Activated CD4-positive, alpha-beta memory T cell treated with anti-CD3 and anti-CD28 coated beads, Interleukin-2, amount 10 ng/mL, durations not matched to agents 7 days and 5 days (primary cell): ENCODE data around the gene PMS1. TPM values are rescaled to one million over a fixed set of nuclear protein-coding genes. Genes with fewer than 3 reads are reported as not detected.
A peak's percentile ranks its signal among the peaks of the same experiment; 100 is the strongest.

Experiments
- CTCF ChIA-PET: fragments of 350-600 bp; sonication (Branson Sonifier 250); formaldehyde crosslinking; loops from one replicate; lab custom pipeline; 2021; ENCODE audit warnings: antibody characterized with exemption, inconsistent platforms; lab: Charles Lee
- POLR2A ChIA-PET: fragments of 350-600 bp; sonication (Branson Sonifier 250); formaldehyde crosslinking; loops from one replicate; lab custom pipeline; 2021; ENCODE audit warnings: antibody characterized with exemption; lab: Charles Lee
- DNase-seq: peaks from one replicate; pipeline ENCODE4 v3.0.0-alpha.2; 2020
- H3K27ac Mint-ChIP-seq: one replicate; pipeline ENCODE4 v1.8.0; 2021; ENCODE audit warnings: mild to moderate bottlenecking, mixed read lengths
- H3K27me3 Mint-ChIP-seq: one replicate; pipeline ENCODE4 v1.8.0; 2021; ENCODE audit warnings: mixed read lengths
- H3K36me3 Mint-ChIP-seq: one replicate; pipeline ENCODE4 v1.8.0; 2021; ENCODE audit warnings: low read depth, mixed read lengths
- H3K4me1 Mint-ChIP-seq: one replicate; pipeline ENCODE4 v1.8.0; 2021; ENCODE audit warnings: mixed read lengths
- H3K4me3 Mint-ChIP-seq: one replicate; pipeline ENCODE4 v1.8.0; 2021; ENCODE audit warnings: mild to moderate bottlenecking, mixed read lengths
- H3K9me3 Mint-ChIP-seq: one replicate; pipeline ENCODE4 v1.8.0; 2021; ENCODE audit warnings: mixed read lengths
- total RNA-seq, 2 experiments: library from RNA; stranded (reverse); gene quantifications; one replicate each; pipeline ENCODE4 v1.2.3, GENCODE V29; 2021

Gene PMS1
- total RNA-seq, 2 experiments from 2014 or later = 24.6 to 26.4 TPM

DNA sequence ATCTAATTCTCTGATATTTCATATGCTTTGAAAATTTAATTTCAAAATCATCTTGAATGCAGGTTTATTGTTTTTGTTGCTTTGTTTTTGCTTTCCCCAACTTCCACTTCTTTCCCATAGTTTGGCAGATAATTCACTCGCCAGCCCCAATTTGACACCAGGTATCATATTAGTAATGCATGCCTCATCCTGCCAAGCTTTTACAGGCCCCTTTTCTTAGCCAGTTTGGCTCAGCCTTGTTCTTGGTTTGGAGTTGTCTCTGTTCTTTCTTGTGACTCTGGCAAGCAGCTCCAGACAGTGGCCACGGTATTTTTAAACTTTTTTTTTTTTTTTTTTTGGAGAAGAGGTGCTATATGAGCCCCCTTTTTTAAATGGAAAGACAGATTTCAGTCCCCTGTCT lies 65.3 kb downstream of the PMS1 start:
- DNase-seq = no peak
- ChIA-PET POLR2A (no interaction called here), CTCF (no interaction called here)
- Mint-ChIP-seq H3K9me3 (no peaks in the 10 kb centered on the region), H3K27ac (no peak overlapping the region), H3K4me3 (no peak overlapping the region), H3K36me3 (peaks cover 25% of the 10 kb centered on the region), H3K27me3 (no peaks in the 10 kb centered on the region), H3K4me1 (no peaks in the 10 kb centered on the region)

DNA sequence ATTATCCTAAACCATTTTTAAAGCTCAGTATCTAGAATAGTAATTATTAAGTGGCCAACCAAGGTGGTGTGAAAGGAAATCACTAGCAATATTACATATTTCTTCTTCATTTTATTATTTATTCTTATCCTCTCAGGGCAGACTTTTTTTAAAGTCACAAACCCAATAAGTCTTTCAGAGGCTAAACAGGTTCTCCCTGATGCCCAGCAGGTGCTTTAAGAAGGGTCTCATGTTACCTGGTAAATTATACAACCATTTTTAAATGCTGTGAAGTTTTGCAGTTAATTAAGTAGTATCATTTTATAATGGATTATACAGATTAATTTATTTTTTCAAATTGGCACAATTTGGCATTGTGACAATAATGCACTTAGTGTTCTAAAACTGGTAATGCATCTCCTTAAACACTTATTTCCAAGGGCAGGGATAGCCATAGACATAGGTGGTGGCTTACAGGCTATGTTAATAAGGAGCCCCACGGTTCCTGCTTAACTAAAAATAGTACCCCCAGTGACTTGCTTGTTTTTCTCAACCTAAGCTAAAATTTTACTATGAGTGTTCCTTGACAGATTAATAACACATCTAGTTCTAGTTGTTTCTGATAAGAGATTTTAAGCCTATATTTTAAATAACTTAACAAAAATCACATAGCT lies 67.0 kb downstream of the PMS1 start:
- ChIA-PET POLR2A (no interaction called here), CTCF (interaction anchor here (0.6 kb wide), 1 partner anchor 269 kb away, joined by 3 read pairs; no protein-coding TSS in a partner anchor)
- H3K4me3 Mint-ChIP-seq = no peak overlapping the region
- H3K36me3 Mint-ChIP-seq = peaks cover 30% of the 10 kb centered on the region
- no peak overlapping the region for H3K27ac Mint-ChIP-seq
- no peaks in the 10 kb centered on the region for H3K4me1 Mint-ChIP-seq
- H3K9me3 Mint-ChIP-seq = no peaks in the 10 kb centered on the region
- no peak for DNase-seq
- H3K27me3 Mint-ChIP-seq = no peaks in the 10 kb centered on the region

DNA sequence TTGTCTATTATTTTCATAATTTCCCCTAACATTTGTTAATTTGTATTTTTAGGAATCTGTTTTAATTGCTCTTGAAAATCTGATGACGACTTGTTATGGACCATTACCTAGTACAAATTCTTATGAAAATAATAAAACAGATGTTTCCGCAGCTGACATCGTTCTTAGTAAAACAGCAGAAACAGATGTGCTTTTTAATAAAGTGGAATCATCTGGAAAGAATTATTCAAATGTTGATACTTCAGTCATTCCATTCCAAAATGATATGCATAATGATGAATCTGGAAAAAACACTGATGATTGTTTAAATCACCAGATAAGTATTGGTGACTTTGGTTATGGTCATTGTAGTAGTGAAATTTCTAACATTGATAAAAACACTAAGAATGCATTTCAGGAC lies 69.9 kb downstream of the PMS1 start:
- H3K36me3 Mint-ChIP-seq = peaks cover 20% of the 10 kb centered on the region
- H3K4me1 Mint-ChIP-seq = no peaks in the 10 kb centered on the region
- CTCF ChIA-PET = no interaction called here
- H3K9me3 Mint-ChIP-seq = no peaks in the 10 kb centered on the region
- no peaks in the 10 kb centered on the region for H3K27me3 Mint-ChIP-seq
- POLR2A ChIA-PET = no interaction called here
- H3K27ac Mint-ChIP-seq = no peak overlapping the region
- DNase-seq = no peak
- no peak overlapping the region for H3K4me3 Mint-ChIP-seq

DNA sequence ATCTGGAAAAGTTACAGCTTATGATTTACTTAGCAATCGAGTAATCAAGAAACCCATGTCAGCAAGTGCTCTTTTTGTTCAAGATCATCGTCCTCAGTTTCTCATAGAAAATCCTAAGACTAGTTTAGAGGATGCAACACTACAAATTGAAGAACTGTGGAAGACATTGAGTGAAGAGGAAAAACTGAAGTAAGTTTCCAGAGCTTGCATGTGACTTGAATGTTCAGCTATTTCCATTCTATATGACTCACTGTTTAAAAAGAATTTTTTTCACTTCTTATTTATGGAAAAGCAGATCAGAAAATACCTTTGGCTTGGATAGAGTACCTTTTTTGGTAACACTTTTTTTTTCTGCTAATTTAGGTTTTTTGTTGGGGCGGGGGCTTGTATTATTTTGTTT lies 70.7 kb downstream of the PMS1 start:
- H3K9me3 Mint-ChIP-seq = no peaks in the 10 kb centered on the region
- H3K4me1 Mint-ChIP-seq = no peaks in the 10 kb centered on the region
- H3K4me3 Mint-ChIP-seq = no peak overlapping the region
- peaks cover 17% of the 10 kb centered on the region for H3K36me3 Mint-ChIP-seq
- DNase-seq = no peak
- CTCF ChIA-PET = interaction anchor here (0.8 kb wide), 1 partner anchor 19 kb away, joined by 3 read pairs; no protein-coding TSS in a partner anchor
- POLR2A ChIA-PET = no interaction called here
- no peak overlapping the region for H3K27ac Mint-ChIP-seq
- H3K27me3 Mint-ChIP-seq = no peaks in the 10 kb centered on the region

DNA sequence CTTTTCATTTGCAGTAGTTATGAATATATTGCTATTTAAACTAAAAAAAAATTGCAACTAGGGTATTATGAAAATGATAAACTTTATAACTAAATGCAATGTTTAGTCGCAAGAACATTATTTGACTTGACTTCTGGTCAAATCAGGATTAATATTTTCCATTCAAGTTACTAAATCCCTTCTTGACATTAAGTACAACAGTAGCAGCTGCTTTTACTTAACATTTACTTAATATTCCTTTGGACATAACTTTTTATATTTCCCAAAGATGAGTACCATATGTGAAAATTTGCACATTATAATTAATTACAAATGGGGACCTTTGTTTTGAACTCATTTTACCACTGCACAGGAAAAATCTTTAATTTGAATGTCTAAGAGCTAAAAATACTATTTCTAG lies 74.0 kb downstream of the PMS1 start:
- H3K36me3 Mint-ChIP-seq = peaks cover 30% of the 10 kb centered on the region
- no peaks in the 10 kb centered on the region for H3K27me3 Mint-ChIP-seq
- no peaks in the 10 kb centered on the region for H3K4me1 Mint-ChIP-seq
- H3K4me3 Mint-ChIP-seq = no peak overlapping the region
- no peak overlapping the region for H3K27ac Mint-ChIP-seq
- no peak for DNase-seq
- no peaks in the 10 kb centered on the region for H3K9me3 Mint-ChIP-seq
- POLR2A ChIA-PET = no interaction called here
- CTCF ChIA-PET = no interaction called here

DNA sequence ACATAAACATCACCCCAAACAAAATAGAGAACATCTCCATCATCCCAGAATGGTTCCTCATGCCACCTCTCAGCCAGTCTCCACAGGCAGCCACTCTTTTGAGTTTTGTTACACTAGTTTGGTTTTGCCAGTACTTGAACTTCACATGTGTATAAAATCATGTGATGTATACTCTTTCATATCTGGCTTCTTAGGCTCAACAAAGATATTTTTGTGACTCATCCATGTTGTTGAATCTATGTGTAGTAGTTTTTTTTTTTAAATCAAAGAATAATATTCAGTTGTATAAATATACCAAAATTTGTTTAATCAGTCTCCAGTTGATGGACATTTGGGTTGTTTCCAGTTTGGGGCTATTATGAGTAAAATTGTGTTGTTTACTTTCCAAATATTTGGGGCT lies 75.9 kb downstream of the PMS1 start:
- Mint-ChIP-seq H3K4me3 (no peak overlapping the region), H3K4me1 (no peaks in the 10 kb centered on the region), H3K9me3 (no peaks in the 10 kb centered on the region), H3K27me3 (no peaks in the 10 kb centered on the region), H3K27ac (no peak overlapping the region), H3K36me3 (peaks cover 27% of the 10 kb centered on the region)
- ChIA-PET POLR2A (no interaction called here), CTCF (no interaction called here)
- no peak for DNase-seq

DNA sequence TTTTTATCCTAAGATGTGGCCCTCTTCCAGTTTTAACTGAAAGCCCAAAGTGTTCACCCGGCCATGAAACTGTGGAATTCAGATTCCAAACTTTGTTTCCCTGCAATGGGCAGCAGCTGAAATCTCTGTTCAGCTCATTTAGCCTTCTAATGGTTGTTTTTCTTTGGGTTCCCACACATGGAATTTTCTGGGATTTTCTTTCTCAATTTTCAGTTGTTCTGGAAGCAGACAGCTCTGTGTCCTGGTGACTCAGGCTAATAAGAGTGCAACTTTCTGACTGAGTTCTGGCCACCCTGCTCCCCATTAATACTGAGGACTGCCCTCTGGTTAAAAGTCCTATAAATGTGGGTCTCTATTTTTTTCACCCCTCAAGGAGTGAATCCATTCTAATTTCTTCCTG lies 78.5 kb downstream of the PMS1 start:
- Mint-ChIP-seq H3K4me3 (no peak overlapping the region), H3K36me3 (peaks cover 25% of the 10 kb centered on the region), H3K27me3 (no peaks in the 10 kb centered on the region), H3K27ac (no peak overlapping the region), H3K4me1 (no peaks in the 10 kb centered on the region), H3K9me3 (no peaks in the 10 kb centered on the region)
- ChIA-PET POLR2A (no interaction called here), CTCF (no interaction called here)
- no peak for DNase-seq

DNA sequence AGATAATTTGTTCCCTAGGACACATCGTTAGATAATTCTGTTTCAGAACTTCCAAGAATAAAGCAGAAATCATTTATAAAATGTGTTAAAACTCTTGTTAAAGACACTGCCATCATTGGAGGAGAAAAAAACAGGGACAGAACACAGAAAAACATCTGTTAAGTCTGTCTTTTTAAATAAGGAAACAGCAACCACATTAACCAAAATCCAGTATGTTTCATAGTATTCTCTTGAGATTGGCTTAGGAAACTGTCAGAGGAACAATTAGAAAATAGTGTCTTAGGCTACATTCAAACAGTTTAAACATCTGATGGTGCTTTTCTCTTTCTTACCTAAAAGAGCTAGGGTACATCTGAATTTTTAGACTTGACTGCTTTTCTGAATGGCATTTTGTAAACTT lies 81.6 kb downstream of the PMS1 start:
- POLR2A ChIA-PET = no interaction called here
- CTCF ChIA-PET = interaction anchor here (0.9 kb wide), 1 partner anchor 103 kb away, joined by 3 read pairs; the partner anchor contains the start of gene OSGEPL1

DNA sequence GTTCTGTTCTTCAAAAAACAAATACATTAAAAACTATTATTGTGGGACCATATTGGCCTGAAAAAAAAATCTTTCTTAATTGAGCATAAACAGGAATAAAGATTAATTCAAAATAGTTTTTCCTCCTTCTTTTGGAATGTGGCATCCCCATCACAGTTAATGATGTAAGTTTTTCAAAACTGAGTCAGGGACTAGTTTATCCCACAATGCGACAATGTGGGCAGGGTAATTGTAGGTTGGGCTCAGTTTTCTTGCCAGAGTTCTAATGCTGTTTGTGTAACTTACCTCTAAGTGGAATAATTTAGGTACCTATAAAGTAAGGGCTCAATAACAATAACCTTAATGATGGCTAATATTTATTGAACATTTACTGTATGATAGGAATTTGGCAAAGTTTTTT lies 82.0 kb downstream of the PMS1 start:
- Mint-ChIP-seq H3K4me1 (no peaks in the 10 kb centered on the region), H3K36me3 (peaks cover 34% of the 10 kb centered on the region), H3K27ac (no peak overlapping the region), H3K9me3 (no peaks in the 10 kb centered on the region), H3K4me3 (no peak overlapping the region), H3K27me3 (no peaks in the 10 kb centered on the region)
- ChIA-PET CTCF (interaction anchor here (0.9 to 1.1 kb wide), 2 partner anchors 47 to 104 kb away, joined by 3 read pairs; partner anchors contain the start of gene OSGEPL1), POLR2A (no interaction called here)
- DNase-seq = no peak

More for the DNA sequence above, 81.6 kb downstream of the PMS1 start:
- no peak overlapping the region for H3K4me3 Mint-ChIP-seq
- DNase-seq = no peak
- H3K27ac Mint-ChIP-seq = no peak overlapping the region
- H3K4me1 Mint-ChIP-seq = no peaks in the 10 kb centered on the region
- H3K9me3 Mint-ChIP-seq = no peaks in the 10 kb centered on the region
- no peaks in the 10 kb centered on the region for H3K27me3 Mint-ChIP-seq
- peaks cover 31% of the 10 kb centered on the region for H3K36me3 Mint-ChIP-seq

DNA sequence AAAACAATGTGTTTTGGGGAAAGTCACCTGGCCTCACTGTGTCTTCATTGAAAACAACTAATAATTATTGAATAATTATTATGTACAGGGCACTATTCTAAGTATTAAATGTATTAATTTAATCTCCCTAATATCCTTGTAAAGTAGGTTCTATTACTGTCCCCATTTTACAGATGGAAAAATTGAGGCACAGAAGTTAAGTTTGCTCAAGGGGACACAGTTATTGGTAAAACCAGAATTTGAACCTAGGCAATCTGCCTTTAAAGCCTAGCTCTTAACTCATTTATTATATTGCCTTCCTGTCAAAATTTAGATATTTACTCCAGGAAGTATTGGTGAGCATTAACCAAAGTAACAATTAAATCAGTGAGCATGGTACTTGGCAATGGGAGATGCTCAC lies 84.6 kb downstream of the PMS1 start:
- Mint-ChIP-seq H3K4me3 (no peak overlapping the region), H3K27ac (no peak overlapping the region), H3K4me1 (no peaks in the 10 kb centered on the region), H3K36me3 (peaks cover 32% of the 10 kb centered on the region), H3K9me3 (no peaks in the 10 kb centered on the region), H3K27me3 (no peaks in the 10 kb centered on the region)
- ChIA-PET POLR2A (no interaction called here), CTCF (no interaction called here)
- no peak for DNase-seq

DNA sequence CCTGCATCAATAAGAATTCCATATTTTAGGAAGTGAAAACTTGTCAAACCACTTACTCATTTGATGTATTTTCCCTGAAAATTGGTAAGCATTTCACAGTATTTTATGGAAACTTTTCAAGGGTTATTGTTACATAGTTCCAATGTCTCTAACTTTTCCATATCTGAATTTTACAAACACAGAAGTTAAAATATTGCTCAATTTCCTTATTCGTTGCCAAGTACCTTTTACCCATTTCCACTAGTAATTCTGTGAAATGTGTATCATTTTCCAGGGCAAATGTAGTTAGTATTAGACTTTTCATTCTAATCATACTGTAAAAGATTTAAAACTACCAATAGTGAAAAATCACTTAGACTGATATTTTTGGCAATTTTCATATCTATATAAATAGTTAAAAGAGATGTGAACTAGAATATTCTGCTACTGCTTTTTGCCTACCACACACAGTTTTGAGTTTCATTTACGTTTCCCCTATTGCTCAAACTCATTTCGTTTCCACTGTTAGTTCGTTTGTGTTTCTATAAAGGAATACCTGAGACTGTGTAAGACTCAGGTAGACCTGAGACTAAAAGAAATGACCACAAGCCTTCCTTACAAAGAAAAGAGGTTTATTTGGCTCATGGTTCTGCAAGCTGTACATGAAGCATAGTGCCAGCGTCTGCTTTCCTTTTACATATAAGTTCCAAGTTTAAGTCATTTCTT lies 86.3 kb downstream of the PMS1 start:
- no peak for DNase-seq
- H3K27ac Mint-ChIP-seq = no peak overlapping the region
- no peaks in the 10 kb centered on the region for H3K9me3 Mint-ChIP-seq
- no peak overlapping the region for H3K4me3 Mint-ChIP-seq
- ChIA-PET POLR2A (no interaction called here), CTCF (no interaction called here)
- H3K36me3 Mint-ChIP-seq = peaks cover 41% of the 10 kb centered on the region
- H3K27me3 Mint-ChIP-seq = no peaks in the 10 kb centered on the region
- peaks cover 12% of the 10 kb centered on the region for H3K4me1 Mint-ChIP-seq

DNA sequence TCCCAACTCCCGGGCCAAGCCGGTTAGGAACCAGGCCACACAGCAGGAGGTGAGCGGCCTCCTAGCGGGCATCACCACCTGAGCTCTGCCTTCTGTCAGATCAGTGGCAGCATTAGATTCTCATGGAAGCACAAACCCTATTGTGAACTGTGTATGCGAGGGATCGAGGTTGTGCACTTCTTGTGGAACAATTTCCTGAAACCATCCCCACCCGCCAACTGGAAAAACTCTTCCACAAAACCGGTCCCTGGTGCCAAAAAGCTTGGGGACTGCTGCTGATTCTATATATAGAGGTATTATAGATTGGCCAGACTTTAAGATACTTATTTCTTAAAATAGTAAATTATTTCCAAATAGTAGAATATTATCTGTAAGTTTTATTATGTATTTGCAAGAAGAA lies 89.4 kb downstream of the PMS1 start:
- CTCF ChIA-PET = no interaction called here

DNA sequence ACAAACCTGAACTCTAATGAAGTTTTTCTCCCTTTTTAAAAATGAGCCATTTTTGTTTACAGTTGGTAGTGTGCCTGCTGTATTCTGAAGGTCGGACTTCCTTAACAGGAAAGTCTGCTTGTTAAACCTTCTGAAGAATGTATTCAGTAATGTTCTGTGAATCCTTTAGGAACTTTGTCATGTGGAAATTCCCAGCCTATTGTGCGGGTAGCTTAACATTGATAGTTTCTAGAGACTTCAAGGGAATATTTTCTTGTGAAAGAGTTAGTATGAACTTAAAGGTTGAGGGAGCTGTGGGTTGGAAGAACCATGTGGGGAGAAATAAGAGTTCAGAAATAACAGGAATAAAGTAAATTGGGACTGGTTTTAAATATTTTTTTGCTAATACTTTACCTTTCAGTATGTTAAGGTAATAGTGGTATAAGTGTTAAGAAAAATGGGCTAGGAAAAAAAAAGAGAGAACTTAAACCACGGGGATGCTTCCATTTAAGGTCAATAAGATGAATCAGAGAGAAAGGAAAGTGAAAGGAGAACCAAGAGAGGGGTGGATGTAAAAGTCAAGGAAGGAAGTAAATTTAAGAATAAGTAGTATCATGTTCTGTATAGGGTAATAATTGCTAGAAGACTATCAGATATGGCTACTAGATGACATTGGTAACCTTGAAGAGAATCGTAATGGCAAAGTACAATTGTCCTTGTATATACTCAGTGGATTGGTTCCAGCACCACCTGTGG lies 90.5 kb downstream of the PMS1 start:
- no peak overlapping the region for H3K4me3 Mint-ChIP-seq
- POLR2A ChIA-PET = no interaction called here
- H3K36me3 Mint-ChIP-seq = peaks cover 51% of the 10 kb centered on the region
- DNase-seq = no peak
- peak overlapping the region; percentile 11 for H3K27ac Mint-ChIP-seq
- H3K9me3 Mint-ChIP-seq = no peaks in the 10 kb centered on the region
- no peaks in the 10 kb centered on the region for H3K27me3 Mint-ChIP-seq
- H3K4me1 Mint-ChIP-seq = peaks cover 12% of the 10 kb centered on the region
- CTCF ChIA-PET = no interaction called here

More for the DNA sequence above, 89.4 kb downstream of the PMS1 start:
- no peaks in the 10 kb centered on the region for H3K9me3 Mint-ChIP-seq
- H3K36me3 Mint-ChIP-seq = peaks cover 50% of the 10 kb centered on the region
- no peak overlapping the region for H3K27ac Mint-ChIP-seq
- no peak overlapping the region for H3K4me3 Mint-ChIP-seq
- POLR2A ChIA-PET = no interaction called here
- peaks cover 12% of the 10 kb centered on the region for H3K4me1 Mint-ChIP-seq
- no peaks in the 10 kb centered on the region for H3K27me3 Mint-ChIP-seq
- DNase-seq = no peak
